HEK293 (cell line): ENCODE measurements around the gene MFSD2A.

ENCODE experiments used
- MEIS1 ChIP-seq: sonication (generic); formaldehyde crosslinking; IDR thresholded peaks from 2 replicates; pipeline ENCODE4 v1.8.1; 2022; ENCODE audit warnings: missing genetic modification reagents, mild to moderate bottlenecking, borderline replicate concordance
- YY1 ChIP-seq: fragments of 450-650 bp; formaldehyde crosslinking; IDR thresholded peaks from 2 replicates; pipeline ENCODE4 v1.5.1; 2018; ENCODE audit warnings: missing biosample characterization, missing genetic modification characterization
- ZBTB21 ChIP-seq: fragments of 450-650 bp; formaldehyde crosslinking; IDR thresholded peaks from 2 replicates; pipeline ENCODE4 v1.5.1; 2017; ENCODE audit warnings: missing biosample characterization, missing genetic modification characterization
- ZBTB8A ChIP-seq: fragments of 450-650 bp; formaldehyde crosslinking; IDR thresholded peaks from 2 replicates; pipeline ENCODE4 v1.5.1; 2016; ENCODE audit warnings: missing biosample characterization, missing genetic modification characterization
- ZEB2 ChIP-seq: fragments of 450-650 bp; formaldehyde crosslinking; IDR thresholded peaks from 2 replicates; pipeline ENCODE4 v1.5.1; 2016; ENCODE audit warnings: missing biosample characterization, missing genetic modification characterization
- ZFHX2 ChIP-seq: fragments of 450-650 bp; formaldehyde crosslinking; conservative IDR thresholded peaks from 2 replicates; pipeline ENCODE4 v1.5.1; 2016; ENCODE audit warnings: missing biosample characterization, missing genetic modification characterization
- ZFP69B ChIP-seq: fragments of 450-650 bp; formaldehyde crosslinking; IDR thresholded peaks from 2 replicates; pipeline ENCODE4 v1.5.1; 2016; ENCODE audit warnings: missing biosample characterization, missing genetic modification characterization
- ZNF140 ChIP-seq: fragments of 450-650 bp; formaldehyde crosslinking; IDR thresholded peaks from 2 replicates; pipeline ENCODE4 v1.5.1; 2016; ENCODE audit warnings: missing biosample characterization, missing genetic modification characterization
- ZNF175 ChIP-seq: fragments of 450-650 bp; formaldehyde crosslinking; IDR thresholded peaks from 2 replicates; pipeline ENCODE4 v1.5.1; 2016; ENCODE audit warnings: missing biosample characterization, missing genetic modification characterization
- ZNF274 ChIP-seq, 2 experiments: fragments of 200-500 bp in 1 of 2; fragments of 450-650 bp in 1 of 2; sonication (Bioruptor generic) in 1 of 2; formaldehyde crosslinking in 1 of 2; IDR thresholded peaks; 2 replicates each; pipeline versions ENCODE4 v1.5.1 to v1.6.1; 2014 to 2016; ENCODE audit warnings: borderline replicate concordance in 1 of 2, inconsistent platforms in 1 of 2, low read length in 1 of 2, missing biosample characterization in 1 of 2, missing genetic modification characterization in 1 of 2
- TF ChIP-seq, protein P1 (sequence below): fragments of 450-650 bp; formaldehyde crosslinking; IDR thresholded peaks from 2 replicates; pipeline ENCODE4 v1.5.1; 2016; ENCODE audit warnings: missing biosample characterization, missing genetic modification characterization

DNA sequence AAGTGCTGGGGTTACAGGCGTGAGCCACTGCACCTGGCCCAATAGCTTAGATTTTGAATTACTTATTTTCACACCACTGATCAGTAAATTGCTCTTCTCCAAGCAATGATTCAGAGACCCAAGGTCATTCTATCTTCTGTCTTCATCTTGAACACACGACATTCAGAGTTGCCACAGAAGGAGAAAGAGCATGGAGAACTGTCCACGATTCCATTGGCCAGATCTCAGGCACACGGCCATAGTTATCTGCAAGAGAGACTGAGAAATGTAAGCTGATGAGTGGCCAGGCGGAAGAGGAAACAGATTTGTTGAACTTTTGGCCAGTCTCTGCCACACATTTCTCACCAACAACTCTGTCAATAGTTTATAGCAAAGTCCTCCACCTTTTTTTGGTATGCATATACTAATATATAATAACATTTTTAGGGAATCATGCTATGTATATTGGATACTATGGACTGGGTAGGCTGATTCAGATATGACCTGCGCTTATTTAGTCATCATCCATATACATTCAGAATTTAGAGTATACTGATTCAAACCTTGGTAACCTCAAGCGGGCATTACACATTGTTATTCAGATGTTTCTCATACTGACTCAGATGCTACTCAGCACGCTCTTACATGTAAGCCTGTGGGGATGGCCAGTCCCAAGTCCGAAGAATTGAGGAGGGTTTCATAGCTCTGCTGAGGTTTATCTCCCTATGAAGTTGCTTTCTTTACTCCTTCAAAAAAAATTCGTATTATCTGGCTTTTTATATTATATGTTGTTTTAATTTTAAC, 60.1 kb downstream of the MFSD2A start:
- no peak for TF ChIP-seq YY1 (tag by site-specific recombination)
- no peak for TF ChIP-seq ZFP69B (tag by site-specific recombination)
- TF ChIP-seq ZBTB8A (tag by site-specific recombination): no peak
- TF ChIP-seq, protein P1, sequence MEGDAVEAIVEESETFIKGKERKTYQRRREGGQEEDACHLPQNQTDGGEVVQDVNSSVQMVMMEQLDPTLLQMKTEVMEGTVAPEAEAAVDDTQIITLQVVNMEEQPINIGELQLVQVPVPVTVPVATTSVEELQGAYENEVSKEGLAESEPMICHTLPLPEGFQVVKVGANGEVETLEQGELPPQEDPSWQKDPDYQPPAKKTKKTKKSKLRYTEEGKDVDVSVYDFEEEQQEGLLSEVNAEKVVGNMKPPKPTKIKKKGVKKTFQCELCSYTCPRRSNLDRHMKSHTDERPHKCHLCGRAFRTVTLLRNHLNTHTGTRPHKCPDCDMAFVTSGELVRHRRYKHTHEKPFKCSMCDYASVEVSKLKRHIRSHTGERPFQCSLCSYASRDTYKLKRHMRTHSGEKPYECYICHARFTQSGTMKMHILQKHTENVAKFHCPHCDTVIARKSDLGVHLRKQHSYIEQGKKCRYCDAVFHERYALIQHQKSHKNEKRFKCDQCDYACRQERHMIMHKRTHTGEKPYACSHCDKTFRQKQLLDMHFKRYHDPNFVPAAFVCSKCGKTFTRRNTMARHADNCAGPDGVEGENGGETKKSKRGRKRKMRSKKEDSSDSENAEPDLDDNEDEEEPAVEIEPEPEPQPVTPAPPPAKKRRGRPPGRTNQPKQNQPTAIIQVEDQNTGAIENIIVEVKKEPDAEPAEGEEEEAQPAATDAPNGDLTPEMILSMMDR (tag by site-specific recombination): no peak
- no peak for TF ChIP-seq ZNF175 (tag by site-specific recombination)
- TF ChIP-seq ZFHX2 (tag by site-specific recombination): no peak
- TF ChIP-seq ZNF140 (tag by site-specific recombination): no peak
- TF ChIP-seq ZNF274 (IDR thresholded peaks at IDR 0.05; ENCODE audit: low read length): no peak
- TF ChIP-seq ZNF274 (tag by site-specific recombination; IDR thresholded peaks at IDR 0.05; ENCODE audit: borderline replicate concordance): no peak
- no peak for TF ChIP-seq ZEB2
- TF ChIP-seq MEIS1 (CRISPR knock-in tag): no peak
- no peak for TF ChIP-seq ZBTB21 (tag by site-specific recombination)
